Activated CD8-positive, alpha-beta T cell treated with anti-CD3 and anti-CD28 coated beads for 36 hours (primary cell): ENCODE data around the gene MTA3. TPM values are rescaled to one million over a fixed set of nuclear protein-coding genes. Genes with fewer than 3 reads are reported as not detected.
A peak's percentile ranks its signal among the peaks of the same experiment; 100 is the strongest.
"Not testable (repeated sequence)": the region's sequence is repeated elsewhere in the genome, so short reads cannot be mapped to it uniquely, and the experiment has no call there.

Experiments
- ATAC-seq: fragments of 200-7000 bp; cut with Tn5 transposase; one replicate; pipeline ENCODE4 v1.10.0; 2021; ENCODE audit warnings: mild to moderate bottlenecking, moderate library complexity
- CTCF ChIA-PET: fragments of 350-600 bp; sonication (Branson Sonifier 250); formaldehyde crosslinking; loops from one replicate; lab custom pipeline; 2021; ENCODE audit warnings: antibody characterized with exemption; lab: Charles Lee
- POLR2A ChIA-PET: fragments of 350-600 bp; sonication (Branson Sonifier 250); formaldehyde crosslinking; loops from one replicate; lab custom pipeline; 2021; ENCODE audit warnings: antibody characterized with exemption; lab: Charles Lee
- DNase-seq: peaks from one replicate; pipeline ENCODE4 v3.0.0-alpha.2; 2020
- H3K27ac Mint-ChIP-seq: one replicate; pipeline ENCODE4 v1.8.0; 2021; ENCODE audit warnings: mild to moderate bottlenecking, mixed read lengths
- H3K27me3 Mint-ChIP-seq: one replicate; pipeline ENCODE4 v1.8.0; 2021; ENCODE audit warnings: mixed read lengths
- H3K36me3 Mint-ChIP-seq: one replicate; pipeline ENCODE4 v1.8.0; 2021; ENCODE audit warnings: low read depth, mixed read lengths
- H3K4me1 Mint-ChIP-seq: one replicate; pipeline ENCODE4 v1.8.0; 2021; ENCODE audit warnings: low read depth, mixed read lengths
- H3K4me3 Mint-ChIP-seq: one replicate; pipeline ENCODE4 v1.8.0; 2021; ENCODE audit warnings: mild to moderate bottlenecking, moderate library complexity, mixed read lengths
- H3K9me3 Mint-ChIP-seq: one replicate; pipeline ENCODE4 v1.8.0; 2021; ENCODE audit warnings: mixed read lengths
- CTCF ChIP-seq: fragments of 200-600 bp; IDR thresholded peaks from one replicate; pipeline ENCODE4 v1.8.0; 2022; ENCODE audit warnings: antibody characterized with exemption, mild to moderate bottlenecking
- intact Hi-C: fragments of 100-400 bp; cut with micrococcal nuclease; formaldehyde crosslinking; loops from one replicate; pipeline ENCODE4 v1.10.0; 2022
- total RNA-seq, 2 experiments: library from RNA; stranded (reverse); gene quantifications; one replicate each; pipeline ENCODE4 v1.2.3, GENCODE V29; 2021

Gene MTA3
- total RNA-seq, 2 experiments from 2014 or later: 32.6 to 35.9 TPM

- DNase-seq (no peak), ATAC-seq (peak; percentile 34)
- POLR2A ChIA-PET: interaction anchor here (0.6 kb wide), 1 partner anchor 696 kb away, joined by 3 read pairs; no protein-coding TSS in a partner anchor
- no peak for TF ChIP-seq CTCF
- H3K4me3 Mint-ChIP-seq: peak overlapping the region; percentile 54
- H3K27ac Mint-ChIP-seq: peak overlapping the region; percentile 39
- no peaks in the 10 kb centered on the region for H3K9me3 Mint-ChIP-seq
- peaks cover 14% of the 10 kb centered on the region for H3K4me1 Mint-ChIP-seq
- H3K27me3 Mint-ChIP-seq: no peaks in the 10 kb centered on the region
- peaks cover 4% of the 10 kb centered on the region for H3K36me3 Mint-ChIP-seq
- CTCF ChIA-PET: interaction anchor here (1.3 to 2.4 kb wide), 2 partner anchors 15 to 24 kb away, joined by 3 to 8 read pairs; no protein-coding TSS in a partner anchor
- intact Hi-C loops: no loop called here
Measured at GRCh38 chr2:42639340-42640077, 71.1 kb downstream of the MTA3 start.

- CTCF ChIA-PET: no interaction called here
- Mint-ChIP-seq H3K9me3 (no peaks in the 10 kb centered on the region), H3K4me3 (no peak overlapping the region), H3K27ac (no peak overlapping the region), H3K27me3 (no peaks in the 10 kb centered on the region), H3K36me3 (peaks cover 10% of the 10 kb centered on the region), H3K4me1 (peaks cover 17% of the 10 kb centered on the region)
- POLR2A ChIA-PET: interaction anchor here (0.6 kb wide), 1 partner anchor 696 kb away, joined by 3 read pairs; no protein-coding TSS in a partner anchor
- ATAC-seq: no peak
- no peak for TF ChIP-seq CTCF
- intact Hi-C loops: no loop called here
- DNase-seq: no peak
Measured at GRCh38 chr2:42640261-42640660, 71.8 kb downstream of the MTA3 start.

DNA sequence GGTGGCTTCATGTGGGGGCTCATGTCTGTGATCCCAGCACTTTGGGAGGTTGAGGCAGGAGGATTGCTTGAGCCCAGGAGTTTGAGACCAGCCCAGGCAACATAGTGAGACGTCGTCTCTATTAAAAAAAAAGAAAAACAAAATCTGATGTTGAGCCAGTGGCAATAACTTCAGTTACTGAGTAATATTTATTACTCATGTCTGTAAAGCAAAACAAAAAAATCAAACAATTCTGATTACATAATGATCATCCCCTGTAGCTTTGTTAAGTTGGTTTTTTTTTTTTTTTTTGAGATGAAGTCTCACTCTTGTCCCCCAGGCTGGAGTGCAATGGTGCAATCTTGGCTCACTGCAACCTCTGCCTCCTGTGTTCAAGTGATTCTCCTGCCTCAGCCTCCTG lies 73.9 kb downstream of the MTA3 start:
- H3K27ac Mint-ChIP-seq, H3K9me3 Mint-ChIP-seq, intact Hi-C loops, POLR2A ChIA-PET, H3K4me3 Mint-ChIP-seq, H3K27me3 Mint-ChIP-seq, DNase-seq, ATAC-seq, CTCF ChIA-PET: not testable (repeated sequence)
- H3K4me1 Mint-ChIP-seq: peaks cover 21% of the 10 kb centered on the region
- peaks cover 23% of the 10 kb centered on the region for H3K36me3 Mint-ChIP-seq

DNA sequence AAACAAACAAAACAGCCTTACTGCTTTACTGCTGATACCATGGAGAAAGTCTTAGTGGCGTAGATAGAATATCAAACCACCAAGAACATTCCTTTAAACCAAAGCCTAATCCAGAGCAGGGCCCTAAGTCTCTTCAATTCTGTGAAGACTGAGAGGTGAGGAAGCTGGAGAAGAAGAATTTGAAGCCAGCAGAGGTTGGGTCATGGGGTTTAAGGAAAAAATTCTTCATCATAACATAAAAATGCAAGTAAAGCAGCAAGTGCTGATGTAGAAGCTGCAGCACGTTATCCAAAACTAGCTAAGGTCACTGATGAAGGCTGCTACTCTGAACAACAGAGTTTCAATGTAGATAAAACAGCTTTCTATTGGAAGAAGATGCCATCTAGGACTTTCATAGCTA lies 77.1 kb downstream of the MTA3 start:
- peaks cover 27% of the 10 kb centered on the region for H3K4me1 Mint-ChIP-seq
- H3K4me3 Mint-ChIP-seq: no peak overlapping the region
- ATAC-seq: no peak
- no peaks in the 10 kb centered on the region for H3K27me3 Mint-ChIP-seq
- peaks cover 23% of the 10 kb centered on the region for H3K36me3 Mint-ChIP-seq
- intact Hi-C loops: no loop called here
- no peak overlapping the region for H3K27ac Mint-ChIP-seq
- CTCF ChIA-PET: interaction anchor here (1.5 kb wide), 1 partner anchor 17 kb away, joined by 4 read pairs; no protein-coding TSS in a partner anchor
- H3K9me3 Mint-ChIP-seq: peaks cover 2% of the 10 kb centered on the region
- no peak for TF ChIP-seq CTCF
- no peak for DNase-seq
- POLR2A ChIA-PET: no interaction called here

DNA sequence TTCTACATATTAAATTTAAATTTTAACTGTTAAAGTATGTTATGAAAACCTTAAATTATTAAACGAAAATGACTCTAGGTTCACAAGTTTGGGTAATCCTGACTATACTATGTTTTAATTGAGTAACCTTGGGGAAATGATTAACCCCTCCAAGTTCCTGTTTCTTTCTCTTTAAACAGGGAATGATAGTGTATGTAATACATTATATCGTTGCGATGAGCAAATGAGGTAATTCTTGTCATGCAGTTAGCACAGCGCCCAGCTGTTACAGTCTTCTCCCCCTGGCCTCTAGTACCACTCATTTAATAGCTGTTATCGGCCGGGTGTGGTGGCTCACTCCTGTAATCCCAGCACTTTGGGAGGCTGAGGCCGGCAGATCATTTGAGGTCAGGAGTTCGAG lies 80.4 kb downstream of the MTA3 start:
- intact Hi-C loops: no loop called here
- Mint-ChIP-seq H3K9me3 (peaks cover 2% of the 10 kb centered on the region), H3K4me1 (peaks cover 42% of the 10 kb centered on the region), H3K36me3 (peaks cover 23% of the 10 kb centered on the region), H3K27ac (peak overlapping the region; percentile 55), H3K4me3 (no peak overlapping the region), H3K27me3 (no peaks in the 10 kb centered on the region)
- no peak for ATAC-seq
- no peak for TF ChIP-seq CTCF
- ChIA-PET POLR2A (no interaction called here), CTCF (interaction anchor here (3.3 kb wide), 1 partner anchor 14 kb away, joined by 15 read pairs; no protein-coding TSS in a partner anchor)
- DNase-seq: no peak
